WTC11 (cell line): ENCODE data around the gene LCA5L. TPM values are rescaled to one million over a fixed set of nuclear protein-coding genes. Genes with fewer than 3 reads are reported as not detected.
"Not testable (repeated sequence)": the region's sequence is repeated elsewhere in the genome, so short reads cannot be mapped to it uniquely, and the experiment has no call there.

Experiments
- ATAC-seq: fragments of 200-7000 bp; cut with Tn5 transposase; 2 replicates; pipeline ENCODE4 v1.10.0; 2021; ENCODE audit warnings: mild to moderate bottlenecking, moderate library complexity
- CTCF ChIA-PET: fragments of 300-600 bp; sonication (Branson Sonifier 250); formaldehyde crosslinking; loops from one replicate; lab custom pipeline; 2021; ENCODE audit warnings: antibody characterized with exemption; lab: Charles Lee
- POLR2A ChIA-PET: fragments of 350-600 bp; sonication (Branson Sonifier 250); formaldehyde crosslinking; loops from one replicate; lab custom pipeline; 2021; ENCODE audit warnings: antibody characterized with exemption; lab: Charles Lee
- DNase-seq: peaks from one replicate; pipeline ENCODE4 v3.0.0; 2021; ENCODE audit warnings: low spot score
- H3K27ac Mint-ChIP-seq: 2 replicates; pipeline ENCODE4 v1.8.0; 2021; ENCODE audit warnings: mixed read lengths
- H3K27me3 Mint-ChIP-seq: 2 replicates; pipeline ENCODE4 v1.8.0; 2021; ENCODE audit warnings: low read depth, mild to moderate bottlenecking, moderate library complexity, mixed read lengths
- H3K36me3 Mint-ChIP-seq: 2 replicates; pipeline ENCODE4 v1.8.0; 2021; ENCODE audit warnings: mixed read lengths
- H3K4me1 Mint-ChIP-seq: 2 replicates; pipeline ENCODE4 v1.8.0; 2022; ENCODE audit warnings: mixed read lengths
- H3K4me3 Mint-ChIP-seq: 2 replicates; pipeline ENCODE4 v1.8.0; 2021; ENCODE audit warnings: mild to moderate bottlenecking, moderate library complexity, mixed read lengths
- H3K9me3 Mint-ChIP-seq: 2 replicates; pipeline ENCODE4 v1.8.0; 2021; ENCODE audit warnings: mixed read lengths
- CDX4 ChIP-seq: fragments of 250-450 bp; sonication (Bioruptor Pico); IDR thresholded peaks from 2 replicates; pipeline ENCODE4 v1.9.0; 2021; ENCODE audit warnings: moderate library complexity, mild to moderate bottlenecking, inconsistent platforms, borderline replicate concordance
- E2F5 ChIP-seq: sonication (generic); formaldehyde crosslinking; IDR thresholded peaks from 2 replicates; pipeline ENCODE4 v1.8.1; 2022; ENCODE audit warnings: mild to moderate bottlenecking, moderate library complexity, missing genetic modification reagents
- EMX1 ChIP-seq: fragments of 250-450 bp; sonication (Bioruptor Pico); IDR thresholded peaks from 2 replicates; pipeline ENCODE4 v1.8.0; 2021; ENCODE audit warnings: mild to moderate bottlenecking
- ESRRA ChIP-seq: sonication (generic); formaldehyde crosslinking; IDR thresholded peaks from 2 replicates; pipeline ENCODE4 v1.8.1; 2022; ENCODE audit warnings: mild to moderate bottlenecking, missing genetic modification reagents, borderline replicate concordance
- ETV6 ChIP-seq: sonication (generic); formaldehyde crosslinking; IDR thresholded peaks from 2 replicates; pipeline ENCODE4 v1.8.1; 2022; ENCODE audit warnings: mild to moderate bottlenecking, missing genetic modification reagents
- FOXJ3 ChIP-seq: sonication (generic); formaldehyde crosslinking; IDR thresholded peaks from 2 replicates; pipeline ENCODE4 v1.9.0; 2021; ENCODE audit warnings: missing genetic modification reagents, mild to moderate bottlenecking, borderline replicate concordance
- GABPB1 ChIP-seq: sonication (generic); formaldehyde crosslinking; IDR thresholded peaks from 2 replicates; pipeline ENCODE4 v1.8.1; 2023; ENCODE audit warnings: mild to moderate bottlenecking, missing genetic modification reagents
- GTF2I ChIP-seq: fragments of 250-450 bp; sonication (Bioruptor Pico); conservative IDR thresholded peaks from 2 replicates; pipeline ENCODE4 v1.4.0; 2021; ENCODE audit warnings: mild to moderate bottlenecking
- HMGA2 ChIP-seq: fragments of 250-450 bp; sonication (Bioruptor Pico); IDR thresholded peaks from 2 replicates; pipeline ENCODE4 v1.4.0; 2021; ENCODE audit warnings: mild to moderate bottlenecking, moderate library complexity
- MXD4 ChIP-seq: fragments of 250-450 bp; sonication (Bioruptor Pico); IDR thresholded peaks from 2 replicates; pipeline ENCODE4 v1.8.0; 2021; ENCODE audit warnings: mild to moderate bottlenecking, moderate library complexity, borderline replicate concordance
- NFATC4 ChIP-seq: fragments of 250-450 bp; sonication (Bioruptor Pico); IDR thresholded peaks from 2 replicates; pipeline ENCODE4 v1.9.0; 2021; ENCODE audit warnings: mild to moderate bottlenecking
- NFE2L1 ChIP-seq: sonication (generic); formaldehyde crosslinking; IDR thresholded peaks from 2 replicates; pipeline ENCODE4 v1.8.1; 2023; ENCODE audit warnings: missing genetic modification reagents
- NR2C2 ChIP-seq: sonication (generic); formaldehyde crosslinking; IDR thresholded peaks from 2 replicates; pipeline ENCODE4 v1.8.0; 2022; ENCODE audit warnings: mild to moderate bottlenecking, missing genetic modification reagents
- OVOL2 ChIP-seq: fragments of 250-450 bp; sonication (Bioruptor Pico); IDR thresholded peaks from 2 replicates; pipeline ENCODE4 v1.9.0; 2021; ENCODE audit warnings: mild to moderate bottlenecking, borderline replicate concordance
- PRRX2 ChIP-seq: fragments of 250-450 bp; sonication (Bioruptor Pico); IDR thresholded peaks from 2 replicates; pipeline ENCODE4 v1.8.0; 2021; ENCODE audit warnings: mild to moderate bottlenecking
- SMAD4 ChIP-seq: sonication (generic); formaldehyde crosslinking; IDR thresholded peaks from 2 replicates; pipeline ENCODE4 v1.8.0; 2022; ENCODE audit warnings: mild to moderate bottlenecking, missing genetic modification reagents
- TEAD1 ChIP-seq: sonication (generic); formaldehyde crosslinking; IDR thresholded peaks from 2 replicates; pipeline ENCODE4 v1.8.0; 2022; ENCODE audit warnings: mild to moderate bottlenecking, missing genetic modification reagents
- TP53 ChIP-seq: sonication (generic); formaldehyde crosslinking; IDR thresholded peaks from 2 replicates; pipeline ENCODE4 v1.8.1; 2023; ENCODE audit warnings: mild to moderate bottlenecking, missing genetic modification reagents
- USF2 ChIP-seq: sonication (generic); formaldehyde crosslinking; IDR thresholded peaks from 2 replicates; pipeline ENCODE4 v1.8.1; 2023; ENCODE audit warnings: mild to moderate bottlenecking, missing genetic modification reagents, moderate library complexity
- ZNF121 ChIP-seq: sonication (generic); formaldehyde crosslinking; IDR thresholded peaks from 2 replicates; pipeline ENCODE4 v1.8.0; 2023; ENCODE audit warnings: missing genetic modification reagents
- ZNF219 ChIP-seq: sonication (generic); formaldehyde crosslinking; IDR thresholded peaks from 2 replicates; pipeline ENCODE4 v1.8.0; 2023; ENCODE audit warnings: missing genetic modification reagents, mild to moderate bottlenecking, borderline replicate concordance
- ZNF317 ChIP-seq: sonication (generic); formaldehyde crosslinking; IDR thresholded peaks from 2 replicates; pipeline ENCODE4 v1.8.1; 2023; ENCODE audit warnings: low read depth, mild to moderate bottlenecking, moderate library complexity, missing genetic modification reagents, borderline replicate concordance
- ZNF416 ChIP-seq: fragments of 250-450 bp; sonication (Bioruptor Pico); IDR thresholded peaks from 2 replicates; pipeline ENCODE4 v1.9.0; 2021; ENCODE audit warnings: mild to moderate bottlenecking, inconsistent platforms
- ZNF423 ChIP-seq: fragments of 250-450 bp; sonication (Bioruptor Pico); IDR thresholded peaks from 2 replicates; pipeline ENCODE4 v2.1.2; 2022; ENCODE audit warnings: mild to moderate bottlenecking, moderate library complexity
- ZNF671 ChIP-seq: fragments of 250-450 bp; sonication (Bioruptor Pico); IDR thresholded peaks from 2 replicates; pipeline ENCODE4 v1.8.0; 2021; ENCODE audit warnings: mild to moderate bottlenecking
- total RNA-seq: library from RNA; stranded (reverse); gene quantifications from 3 replicates; pipeline ENCODE4 v1.2.3, GENCODE V29; 2021

LCA5L gene
- total RNA-seq, 1 experiment from 2014 or later = 1.0 TPM

GRCh38 chr21:39384674-39385298, 60.8 kb downstream of the LCA5L start (continued):
- TF ChIP-seq ZNF219 (no peak), HMGA2 (CRISPR knock-in tag) (no peak), ZNF416 (CRISPR knock-in tag) (no peak), ETV6 (CRISPR knock-in tag) (no peak), TEAD1 (CRISPR knock-in tag) (no peak), MXD4 (CRISPR knock-in tag) (no peak)

GRCh38 chr21:39382096-39382495, 63.5 kb downstream of the LCA5L start:
- H3K4me3 Mint-ChIP-seq = peak overlapping the region; percentile 36
- H3K9me3 Mint-ChIP-seq, CTCF ChIA-PET, H3K36me3 Mint-ChIP-seq, POLR2A ChIA-PET, H3K27me3 Mint-ChIP-seq, DNase-seq, H3K27ac Mint-ChIP-seq, ATAC-seq: not testable (repeated sequence)
- peaks cover 23% of the 10 kb centered on the region for H3K4me1 Mint-ChIP-seq

- Mint-ChIP-seq H3K4me3 (peak overlapping the region; percentile 88), H3K4me1 (peaks cover 24% of the 10 kb centered on the region), H3K27ac (peak overlapping the region; percentile 61), H3K27me3 (no peaks in the 10 kb centered on the region), H3K9me3 (no peaks in the 10 kb centered on the region), H3K36me3 (peaks cover 3% of the 10 kb centered on the region; the same call in 1 of the 2 replicates)
- peak; percentile 4 for ATAC-seq
- TF ChIP-seq EMX1 (CRISPR knock-in tag) = no peak
- TF ChIP-seq ZNF423 (CRISPR knock-in tag) = no peak
- TF ChIP-seq E2F5 = no peak
- TF ChIP-seq ESRRA (CRISPR knock-in tag) = no peak
- no peak for TF ChIP-seq NFE2L1 (CRISPR knock-in tag)
- TF ChIP-seq OVOL2 (CRISPR knock-in tag) = no peak
- TF ChIP-seq PRRX2 (CRISPR knock-in tag) = no peak
- no peak for TF ChIP-seq CDX4 (CRISPR knock-in tag)
- TF ChIP-seq TP53 (CRISPR knock-in tag) = no peak
- no peak for TF ChIP-seq FOXJ3 (CRISPR knock-in tag)
- POLR2A ChIA-PET = interaction anchor here (1.4 to 1.5 kb wide), 3 partner anchors 32 to 197 kb away, joined by 4 to 16 read pairs (median 6); partner anchors contain the start of genes BRWD1 and HMGN1
- DNase-seq = no peak
- CTCF ChIA-PET = interaction anchor here (1.3 to 1.4 kb wide), 2 partner anchors 54 to 61 kb away, joined by 3 to 4 read pairs; no protein-coding TSS in a partner anchor
These were observed 64.6 kb downstream of the LCA5L start for GRCh38 chr21:39381009-39381408.

- no peaks in the 10 kb centered on the region for H3K27me3 Mint-ChIP-seq
- ATAC-seq (peak; percentile 97), DNase-seq (peak; percentile 95)
- POLR2A ChIA-PET = interaction anchor here (1.0 to 1.5 kb wide), 5 partner anchors 17 to 196 kb away, joined by 3 to 16 read pairs (median 4); partner anchors contain the start of genes BRWD1, HMGN1 and SH3BGR
- peaks cover 24% of the 10 kb centered on the region for H3K4me1 Mint-ChIP-seq
- no peaks in the 10 kb centered on the region for H3K9me3 Mint-ChIP-seq
- peak overlapping the region; percentile 84 for H3K27ac Mint-ChIP-seq
- peaks cover 3% of the 10 kb centered on the region; the same call in 1 of the 2 replicates for H3K36me3 Mint-ChIP-seq
- CTCF ChIA-PET = interaction anchor here (0.6 to 1.4 kb wide), 5 partner anchors 10 to 62 kb away, joined by 3 to 7 read pairs (median 4); no protein-coding TSS in a partner anchor
- H3K4me3 Mint-ChIP-seq = peak overlapping the region; percentile 88
- TF ChIP-seq ZNF317 (CRISPR knock-in tag) = no peak
- TF ChIP-seq SMAD4 (CRISPR knock-in tag) = no peak
- TF ChIP-seq OVOL2 (CRISPR knock-in tag) = no peak
- TF ChIP-seq NFATC4 (CRISPR knock-in tag) = no peak
- TF ChIP-seq MXD4 (CRISPR knock-in tag) = no peak
- TF ChIP-seq ZNF416 (CRISPR knock-in tag) = no peak
- TF ChIP-seq ZNF423 (CRISPR knock-in tag) = no peak
- no peak for TF ChIP-seq ESRRA (CRISPR knock-in tag)
- TF ChIP-seq NR2C2 (CRISPR knock-in tag) = no peak
- TF ChIP-seq E2F5 = peak; percentile 62
- no peak for TF ChIP-seq ZNF671 (CRISPR knock-in tag)
- TF ChIP-seq ZNF121 = no peak
- TF ChIP-seq GABPB1 (CRISPR knock-in tag) = peak; percentile 46; the same call in 1 of the 2 replicates
- TF ChIP-seq GTF2I (CRISPR knock-in tag) = no peak
- TF ChIP-seq USF2 (CRISPR knock-in tag) = no peak
These were observed 65.3 kb downstream of the LCA5L start for GRCh38 chr21:39379986-39380891.
